ENCODE results near the gene C19orf53.

- TF ChIP-seq POLR2AphosphoS5 (IDR thresholded peaks at IDR 0.05) (no peak), CTCF (IDR thresholded peaks at IDR 0.05) (no peak)
Observed at GRCh38 chr19:13734751-13735150, 39.5 kb upstream of the C19orf53 start.
